ENCODE results near the gene JPT1. TPM values are rescaled to one million over a fixed set of nuclear protein-coding genes. Genes with fewer than 3 reads are reported as not detected.
"Not testable (repeated sequence)": the region's sequence is repeated elsewhere in the genome, so short reads cannot be mapped to it uniquely, and the experiment has no call there.

The JPT1 gene
- total RNA-seq (2014; rRNA removed; shearing (Covaris generic)), result 360 and 365 TPM in 2 replicates

GRCh38 chr17:75154195-75155106 lies at the start of gene JPT1:
Gene JPT1, minus strand, starts transcription at chr17:75154512. Its CDS starts 115 bp downstream, at chr17:75154397.
- DNase-seq (ENCODE audit: low read depth), result peak; percentile 99

GRCh38 chr17:75199886-75200618 lies 45.7 kb upstream of the JPT1 start:
- no peak for DNase-seq (ENCODE audit: low read depth)

- DNase-seq (ENCODE audit: low read depth), result peak; percentile 22
These were observed 40.6 kb upstream of the JPT1 start for GRCh38 chr17:75194879-75195278.

GRCh38 chr17:75191584-75191983 lies 37.3 kb upstream of the JPT1 start:
- DNase-seq (ENCODE audit: low read depth), result no peak

- DNase-seq (ENCODE audit: low read depth), result no peak
These were observed 34.3 kb upstream of the JPT1 start for GRCh38 chr17:75188614-75189013.

- DNase-seq (ENCODE audit: low read depth), result no peak
These were observed 29.9 kb upstream of the JPT1 start for GRCh38 chr17:75183999-75184884.

- DNase-seq (ENCODE audit: low read depth), result peak; percentile 84
These were observed 28.5 kb upstream of the JPT1 start, which contains the start of gene SUMO2 for GRCh38 chr17:75182569-75183436. Gene SUMO2, minus strand, starts transcription at chr17:75182959. Its CDS starts 125 bp downstream, at chr17:75182834.

- no peak for DNase-seq (ENCODE audit: low read depth)
These were observed 27.9 kb upstream of the JPT1 start for GRCh38 chr17:75182319-75182568.

GRCh38 chr17:75181608-75182318 lies 27.5 kb upstream of the JPT1 start:
- DNase-seq (ENCODE audit: low read depth), result peak; percentile 42

- no peak for DNase-seq (ENCODE audit: low read depth)
These were observed 26.8 kb upstream of the JPT1 start for GRCh38 chr17:75181110-75181509.

- DNase-seq (ENCODE audit: low read depth), result no peak
These were observed 24.1 kb upstream of the JPT1 start for GRCh38 chr17:75178453-75178852.

GRCh38 chr17:75176625-75177024 lies 22.3 kb upstream of the JPT1 start:
- no peak for DNase-seq (ENCODE audit: low read depth)

- no peak for DNase-seq (ENCODE audit: low read depth)
These were observed 20.7 kb upstream of the JPT1 start for GRCh38 chr17:75174996-75175395.

GRCh38 chr17:75173526-75173925 lies 19.2 kb upstream of the JPT1 start:
- no peak for DNase-seq (ENCODE audit: low read depth)

- no peak for DNase-seq (ENCODE audit: low read depth)
These were observed 14.7 kb upstream of the JPT1 start for GRCh38 chr17:75168998-75169397.

- not testable (repeated sequence) for DNase-seq (ENCODE audit: low read depth)
These were observed 10.3 kb upstream of the JPT1 start for GRCh38 chr17:75164606-75165005.

- no peak for DNase-seq (ENCODE audit: low read depth)
These were observed 8.8 kb upstream of the JPT1 start for GRCh38 chr17:75163074-75163473.

- DNase-seq (ENCODE audit: low read depth), result no peak
These were observed 5.9 kb upstream of the JPT1 start for GRCh38 chr17:75160211-75160610.

- peak; percentile 73 for DNase-seq (ENCODE audit: low read depth)
These were observed 5.1 kb upstream of the JPT1 start for GRCh38 chr17:75159196-75160031.
